Adrenal gland (tissue), 5 donors: Measurements from ENCODE around the gene ERC1.

Experiments used
- POLR2A ChIP-seq, 2 donors: fragments of 450-650 bp; IDR thresholded peaks; one replicate each; pipeline ENCODE4 v1.6.1; 2017; ENCODE audit warnings: antibody characterized with exemption in 2 of 2, mild to moderate bottlenecking in 2 of 2, moderate library complexity in 1 of 2
- TF ChIP-seq, protein P1 (sequence below), 6 experiments: fragments of 450-650 bp in 4 of 6; fragments of 200-600 bp in 2 of 6; sonication (generic) in 1 of 6; IDR thresholded peaks; 1 replicate in 5 of 6; 2 replicates in 1 of 6; pipeline versions ENCODE4 v1.5.1 to v1.8.0; 2016 to 2021; ENCODE audit warnings: antibody characterized with exemption in 6 of 6, mild to moderate bottlenecking in 2 of 6, moderate library complexity in 1 of 6
- donor health status: DM: no; HTN: no; CAD: no.

DNA sequence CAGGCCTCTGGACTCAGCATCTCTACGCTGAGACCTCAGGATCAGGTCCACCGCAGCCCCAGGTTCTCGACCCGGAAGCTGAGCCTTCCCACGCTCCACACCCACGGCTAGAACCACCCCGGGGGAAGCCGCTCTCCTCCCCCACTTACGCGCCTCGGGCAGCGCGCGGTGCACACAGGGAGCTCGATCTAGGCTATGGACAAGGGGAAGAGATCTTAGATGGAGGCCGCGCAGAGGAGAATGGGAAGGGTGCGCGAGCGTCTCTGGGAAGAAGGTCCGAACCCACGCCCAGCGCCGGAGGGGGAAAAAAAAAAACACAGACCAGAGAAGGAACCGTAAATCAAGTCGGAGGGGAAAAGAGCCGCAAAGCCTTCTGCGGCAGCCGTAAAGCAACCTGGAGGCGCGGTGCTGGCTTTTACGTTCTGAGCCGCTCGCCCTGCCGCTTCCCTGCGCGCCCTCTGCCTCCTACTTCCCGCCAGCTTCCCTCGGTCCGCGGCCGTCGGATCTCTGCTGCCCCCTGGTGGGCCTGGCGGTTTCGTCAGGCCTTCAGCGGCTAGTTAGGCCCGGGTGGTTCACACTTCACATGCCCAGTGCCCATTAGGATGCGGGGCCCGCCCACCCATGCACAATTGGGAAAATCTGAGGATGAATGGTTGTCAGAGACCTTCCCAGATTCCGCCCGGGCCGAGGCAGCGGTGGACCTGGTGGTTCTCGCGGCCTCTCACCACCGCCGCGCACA is 41.4 kb upstream of the ERC1 start, which contains the start of gene RAD52:
- TF ChIP-seq, protein P1, sequence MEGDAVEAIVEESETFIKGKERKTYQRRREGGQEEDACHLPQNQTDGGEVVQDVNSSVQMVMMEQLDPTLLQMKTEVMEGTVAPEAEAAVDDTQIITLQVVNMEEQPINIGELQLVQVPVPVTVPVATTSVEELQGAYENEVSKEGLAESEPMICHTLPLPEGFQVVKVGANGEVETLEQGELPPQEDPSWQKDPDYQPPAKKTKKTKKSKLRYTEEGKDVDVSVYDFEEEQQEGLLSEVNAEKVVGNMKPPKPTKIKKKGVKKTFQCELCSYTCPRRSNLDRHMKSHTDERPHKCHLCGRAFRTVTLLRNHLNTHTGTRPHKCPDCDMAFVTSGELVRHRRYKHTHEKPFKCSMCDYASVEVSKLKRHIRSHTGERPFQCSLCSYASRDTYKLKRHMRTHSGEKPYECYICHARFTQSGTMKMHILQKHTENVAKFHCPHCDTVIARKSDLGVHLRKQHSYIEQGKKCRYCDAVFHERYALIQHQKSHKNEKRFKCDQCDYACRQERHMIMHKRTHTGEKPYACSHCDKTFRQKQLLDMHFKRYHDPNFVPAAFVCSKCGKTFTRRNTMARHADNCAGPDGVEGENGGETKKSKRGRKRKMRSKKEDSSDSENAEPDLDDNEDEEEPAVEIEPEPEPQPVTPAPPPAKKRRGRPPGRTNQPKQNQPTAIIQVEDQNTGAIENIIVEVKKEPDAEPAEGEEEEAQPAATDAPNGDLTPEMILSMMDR (IDR thresholded peaks at IDR 0.05): peak; percentile 96 to 100 (median 99)
- peak; percentile 74 to 85 for TF ChIP-seq POLR2A (IDR thresholded peaks at IDR 0.05)
